K562 (cell line): ENCODE results near the gene LIFR. TPM values are rescaled to one million over a fixed set of nuclear protein-coding genes. Genes with fewer than 3 reads are reported as not detected.

Experiments used
- ATAC-seq: fragments of 200-7000 bp; cut with Tn5 transposase; 3 replicates; pipeline ENCODE4 v1.9.1; 2020; ENCODE audit warnings: moderate library complexity
- BruUV-seq: library from RNA; stranded (reverse); fragments of 400-500 nt; replicated peaks from 2 replicates; lab custom pipeline; 2021; lab: Mats Ljungman, UMichigan
- CTCF ChIA-PET: fragments of 300-600 bp; formaldehyde crosslinking; extraction: SDS; loops from one replicate; lab custom pipeline; 2021; ENCODE audit warnings: low intra/inter-chr PET ratio; lab: Yijun Ruan, JAX
- POLR2A ChIA-PET: fragments of 300-600, 350-650 bp; sonication (Branson Sonifier 250); formaldehyde crosslinking; extraction: SDS; loops from one replicate; lab custom pipeline; 2021; ENCODE audit warnings: antibody characterized with exemption, inconsistent platforms; lab: Yijun Ruan, JAX
- DNase-seq, 4 experiments: peaks; one replicate each; pipeline versions ENCODE4 v3.0.0 to v3.0.0-alpha.2; 2011 to 2018; ENCODE audit warnings: low spot score in 3 of 4, mixed read lengths in 3 of 4; ENCODE audit errors: extremely low read depth in 1 of 4
- FAIRE-seq: peaks from 2 replicates; lab custom pipeline; 2011; peaks lifted over from hg19 to GRCh38; lab: Jason Lieb, UNC
- H2AFZ ChIP-seq: 2 replicates; pipeline ENCODE4 v1.6.0; 2011; ENCODE audit warnings: low read depth, low read length, control low read depth, inconsistent platforms
- H3K27ac ChIP-seq: fragments of 200-600 bp; 3 replicates; pipeline ENCODE4 v1.8.0; 2011; ENCODE audit warnings: low read depth, mild to moderate bottlenecking, control low read depth, inconsistent platforms, low read length, moderate library complexity, mixed read lengths; ENCODE audit errors: extremely low read depth
- H3K27me3 ChIP-seq, 2 experiments: fragments of 300-600 bp in 1 of 2; 2 replicates in 1 of 2; 3 replicates in 1 of 2; pipeline versions ENCODE4 v1.6.0 to v1.8.0; 2011; ENCODE audit warnings: inconsistent platforms in 2 of 2, low read length in 2 of 2, mild to moderate bottlenecking in 1 of 2, mixed read lengths in 1 of 2, moderate library complexity in 1 of 2; ENCODE audit not compliant: control insufficient read depth in 2 of 2, insufficient read depth in 2 of 2
- H3K36me3 ChIP-seq: fragments of 300-600 bp; 3 replicates; pipeline ENCODE4 v1.8.0; 2011; ENCODE audit warnings: mild to moderate bottlenecking, low read length, inconsistent platforms; ENCODE audit not compliant: control insufficient read depth, insufficient read depth
- H3K4me1 ChIP-seq, 2 experiments: fragments of 200-600 bp in 1 of 2; replicated peaks in 1 of 2; 2 replicates in 1 of 2; 3 replicates in 1 of 2; pipeline versions ENCODE4 v1.5.1 to v1.8.0; 2011; ENCODE audit warnings: inconsistent platforms in 2 of 2, low read length in 2 of 2, mild to moderate bottlenecking in 1 of 2, mixed read lengths in 1 of 2, moderate library complexity in 1 of 2; ENCODE audit not compliant: control insufficient read depth in 2 of 2, insufficient read depth in 2 of 2
- H3K4me2 ChIP-seq: 2 replicates; pipeline ENCODE4 v1.6.1; 2011; ENCODE audit warnings: low read length, control low read depth, inconsistent platforms, mixed read lengths; ENCODE audit not compliant: insufficient read depth
- H3K4me3 ChIP-seq: fragments of 200-600 bp; sonication (generic), shearing (Covaris generic); 2 replicates; pipeline ENCODE4 v1.5.1; 2016; ENCODE audit warnings: control low read depth, inconsistent platforms
- H3K79me2 ChIP-seq: fragments of 200-600 bp; 3 replicates; pipeline ENCODE4 v1.8.0; 2011; ENCODE audit warnings: low read length, inconsistent platforms; ENCODE audit not compliant: control insufficient read depth, insufficient read depth
- H3K9ac ChIP-seq, 2 experiments: 2 replicates each; pipeline versions ENCODE4 v1.6.0 to v1.6.1; 2011; ENCODE audit warnings: low read depth in 2 of 2, low read length in 2 of 2, control low read depth in 1 of 2, inconsistent platforms in 1 of 2, mild to moderate bottlenecking in 1 of 2, mixed read lengths in 1 of 2; ENCODE audit not compliant: insufficient read depth in 1 of 2
- H3K9me1 ChIP-seq: one replicate; pipeline ENCODE4 v1.6.0; 2011; ENCODE audit warnings: inconsistent platforms, mild to moderate bottlenecking, low read length, moderate library complexity; ENCODE audit not compliant: control insufficient read depth, insufficient read depth
- H3K9me3 ChIP-seq: replicated peaks from 2 replicates; pipeline ENCODE4 v1.5.1; 2011; ENCODE audit warnings: low read depth, low read length, inconsistent platforms; ENCODE audit not compliant: control insufficient read depth, insufficient read depth
- H4K20me1 ChIP-seq: replicated peaks from 2 replicates; pipeline ENCODE4 v1.6.1; 2011; ENCODE audit warnings: low read length, inconsistent platforms, mixed read lengths; ENCODE audit not compliant: control insufficient read depth, insufficient read depth
- CREM ChIP-seq: IDR thresholded peaks from 2 replicates; pipeline ENCODE4 v1.6.1; 2014; ENCODE audit warnings: antibody characterized with exemption, low read depth
- NFIC ChIP-seq: fragments of 450-650 bp; IDR thresholded peaks from 2 replicates; pipeline ENCODE4 v1.6.1; 2017; ENCODE audit warnings: mild to moderate bottlenecking, inconsistent platforms
- WGBS: fragments of 100-300 bp; shearing (Covaris generic); methylation state at CpG from one replicate; pipeline ENCODE4 v1.1.6; 2016; ENCODE audit warnings: low coverage, mixed read lengths; ENCODE audit not compliant: insufficient coverage; ENCODE audit errors: missing lambda C conversion rate; 5-methylcytosine and 5-hydroxymethylcytosine counted together
- in situ Hi-C: fragments of 300-500 bp; cut with MboI; formaldehyde crosslinking; loops from 4 replicates; pipeline ENCODE4 v1.15.0; 2018; ENCODE audit warnings: inconsistent platforms, mixed read lengths
- intact Hi-C: fragments of 100-400 bp; cut with micrococcal nuclease; formaldehyde crosslinking; loops from 2 replicates; pipeline ENCODE4 v1.14.2; 2022
- polyA plus RNA-seq, 8 experiments: library from polyadenylated mRNA; depleted of rRNA in 4 of 8; stranded (reverse) in 5 of 8; unstranded in 3 of 8; fragments of >200 nt; fragmentation: Nextera tagmentation in 2 of 8; fragmentation: Illumina TruSeq in 1 of 8; extraction: Ambion mirVana in 2 of 8; extraction: Trizol in 1 of 8; gene quantifications; 2 replicates each; pipeline versions ENCODE4 v1.2.1 to v1.2.3, GENCODE V29; 2011 to 2014; ENCODE audit warnings: inconsistent platforms in 1 of 8, missing spikeins in 1 of 8
- total RNA-seq, 7 experiments: library from RNA; depleted of rRNA in 6 of 7; stranded (reverse); fragments of >200 nt in 6 of 7; fragmentation: Illumina TruSeq in 2 of 7; extraction: Trizol in 2 of 7; gene quantifications; 2 replicates each; pipeline versions ENCODE4 v1.2.1 to v1.2.3, GENCODE V29; 2011 to 2021; ENCODE audit warnings: low replicate concordance in 1 of 7
- TF ChIP-seq, protein P1 (sequence below): fragments of 450-650 bp; IDR thresholded peaks from 2 replicates; pipeline ENCODE4 v1.6.1; 2016
- TF ChIP-seq, protein P2 (sequence below), 2 experiments: IDR thresholded peaks; 2 replicates each; pipeline ENCODE4 v1.6.1; 2011; ENCODE audit warnings: borderline replicate concordance in 1 of 2, control low read depth in 1 of 2, low read depth in 1 of 2, low read length in 1 of 2, mild to moderate bottlenecking in 1 of 2, mixed read lengths in 1 of 2, moderate library complexity in 1 of 2; ENCODE audit not compliant: insufficient read depth in 1 of 2, insufficient read length in 1 of 2, poor library complexity in 1 of 2, severe bottlenecking in 1 of 2; ENCODE audit errors: extremely low read depth in 1 of 2

LIFR gene
- total and polyA plus RNA-seq, 9 of the 15 experiments (the other 6 are each of a cell fraction or from before 2014, with no cell fraction given), result 0.43 to 5.7 (median 3.3) TPM

DNA sequence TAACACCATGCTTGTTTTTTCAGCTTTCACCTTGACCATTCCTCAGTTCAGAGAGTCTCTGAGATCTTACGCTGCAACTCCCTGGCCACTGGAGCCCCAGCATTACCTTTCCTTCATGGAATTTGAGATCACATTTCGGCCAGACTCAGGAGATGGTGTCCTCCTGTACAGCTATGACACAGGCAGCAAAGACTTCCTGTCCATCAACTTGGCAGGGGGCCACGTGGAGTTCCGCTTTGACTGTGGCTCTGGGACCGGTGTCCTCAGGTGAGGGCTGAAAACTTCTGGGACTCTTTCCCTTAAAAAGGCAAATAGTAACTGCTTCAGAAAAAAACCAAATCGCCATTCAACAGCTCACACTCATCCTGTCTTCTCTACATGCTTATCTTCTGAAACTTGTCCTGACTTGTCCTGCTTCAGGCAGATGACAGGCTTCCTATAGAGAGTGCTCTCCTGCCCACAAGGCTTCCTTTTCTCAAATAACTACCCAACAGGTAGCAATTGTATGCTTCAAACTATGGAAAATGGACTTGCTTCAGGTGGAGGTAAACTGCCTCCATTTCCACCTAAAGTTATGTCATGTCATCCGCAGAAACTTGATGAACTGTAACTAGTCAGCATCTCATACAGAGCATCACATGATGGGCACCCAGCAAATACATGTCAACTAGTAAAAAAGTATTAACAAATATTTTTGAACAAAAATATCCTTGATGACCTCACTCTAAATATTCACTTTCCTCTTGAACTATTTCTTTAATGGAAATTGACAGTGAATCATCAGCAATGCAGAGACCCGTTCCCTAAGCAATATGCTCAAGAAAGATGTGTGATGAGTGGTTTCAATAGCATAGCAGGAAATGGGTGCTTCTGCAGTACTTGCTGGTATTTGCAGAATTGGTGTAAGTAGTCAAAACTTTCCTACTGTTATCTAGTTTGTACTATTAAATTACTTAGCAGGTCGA, 129.2 kb downstream of the LIFR start:
- FAIRE-seq (no peak), DNase-seq (no peak), ATAC-seq (no peak; the same call in 2 of the 3 replicates)
- Histone ChIP-seq H3K9ac (no peak overlapping the region), H3K36me3 (no peaks in the 10 kb centered on the region), H3K9me3 (no peaks in the 10 kb centered on the region), H3K4me2 (no peak overlapping the region), H3K27me3 (peaks cover 0 to 11% of the 10 kb centered on the region in 2 experiments; a peak in 3 of 5 replicates), H4K20me1 (no peaks in the 10 kb centered on the region), H3K4me3 (no peak overlapping the region), H3K27ac (no peak overlapping the region), H3K4me1 (no peaks in the 10 kb centered on the region; a peak in 1 of 5 replicates), H2AFZ (no peak overlapping the region), H3K9me1 (no peaks in the 10 kb centered on the region), H3K79me2 (no peaks in the 10 kb centered on the region)
- CTCF ChIA-PET, result no interaction called here
- 3% methylated on average over 9 of the region's 9 CpGs for WGBS
- intact Hi-C loops (no loop called here), in situ Hi-C loops (no loop called here)
- no TSS peak for BruUV-seq
- POLR2A ChIA-PET, result interaction anchor here (0.7 to 0.8 kb wide), 2 partner anchors 21 to 1678 kb away, joined by 3 read pairs; no protein-coding TSS in a partner anchor
- TF ChIP-seq, protein P1, sequence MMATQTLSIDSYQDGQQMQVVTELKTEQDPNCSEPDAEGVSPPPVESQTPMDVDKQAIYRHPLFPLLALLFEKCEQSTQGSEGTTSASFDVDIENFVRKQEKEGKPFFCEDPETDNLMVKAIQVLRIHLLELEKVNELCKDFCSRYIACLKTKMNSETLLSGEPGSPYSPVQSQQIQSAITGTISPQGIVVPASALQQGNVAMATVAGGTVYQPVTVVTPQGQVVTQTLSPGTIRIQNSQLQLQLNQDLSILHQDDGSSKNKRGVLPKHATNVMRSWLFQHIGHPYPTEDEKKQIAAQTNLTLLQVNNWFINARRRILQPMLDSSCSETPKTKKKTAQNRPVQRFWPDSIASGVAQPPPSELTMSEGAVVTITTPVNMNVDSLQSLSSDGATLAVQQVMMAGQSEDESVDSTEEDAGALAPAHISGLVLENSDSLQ, result peak; percentile 72
- TF ChIP-seq, protein P2, sequence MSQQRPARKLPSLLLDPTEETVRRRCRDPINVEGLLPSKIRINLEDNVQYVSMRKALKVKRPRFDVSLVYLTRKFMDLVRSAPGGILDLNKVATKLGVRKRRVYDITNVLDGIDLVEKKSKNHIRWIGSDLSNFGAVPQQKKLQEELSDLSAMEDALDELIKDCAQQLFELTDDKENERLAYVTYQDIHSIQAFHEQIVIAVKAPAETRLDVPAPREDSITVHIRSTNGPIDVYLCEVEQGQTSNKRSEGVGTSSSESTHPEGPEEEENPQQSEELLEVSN (IDR thresholded peaks at IDR 0.05; ENCODE audit: borderline replicate concordance in 1 of 2, extremely low read depth in 1 of 2, insufficient read depth in 1 of 2, insufficient read length in 1 of 2, low read depth in 1 of 2, low read length in 1 of 2, poor library complexity in 1 of 2, severe bottlenecking in 1 of 2), result no peak
- TF ChIP-seq NFIC, result peak; percentile 42; the same call in 1 of the 2 replicates
- TF ChIP-seq CREM, result no peak
